H1 (cell line): ENCODE measurements around the gene TMEM170A. TPM values are rescaled to one million over a fixed set of nuclear protein-coding genes. Genes with fewer than 3 reads are reported as not detected.

ENCODE experiments used
- CTCF ChIA-PET: fragments of 300-600 bp; sonication (Branson Sonifier 250); formaldehyde crosslinking; loops from one replicate; lab custom pipeline; 2021; ENCODE audit not compliant: partially characterized antibody; lab: Charles Lee
- POLR2A ChIA-PET: fragments of 300-600 bp; sonication (Branson Sonifier 250); formaldehyde crosslinking; loops from one replicate; lab custom pipeline; 2021; ENCODE audit warnings: inconsistent platforms; ENCODE audit not compliant: partially characterized antibody; lab: Charles Lee
- DNase-seq, 2 experiments: peaks; one replicate each; pipeline versions ENCODE4 v3.0.0 to v3.0.0-alpha.2; 2010 to 2022; ENCODE audit warnings: low spot score in 2 of 2, low read depth in 1 of 2, mixed read lengths in 1 of 2
- FAIRE-seq: peaks from 2 replicates; lab custom pipeline; 2011; peaks lifted over from hg19 to GRCh38; lab: Jason Lieb, UNC
- H2AFZ ChIP-seq: 2 replicates; pipeline ENCODE4 v1.8.1; 2012; ENCODE audit warnings: low read length, inconsistent platforms
- H2AK5ac ChIP-seq: 2 replicates; pipeline ENCODE4 v1.6.1; 2013; ENCODE audit warnings: low read depth, low read length
- H2BK120ac ChIP-seq: replicated peaks from 2 replicates; pipeline ENCODE3; 2013; ENCODE audit warnings: low read depth, low read length, inconsistent platforms
- H2BK12ac ChIP-seq: 2 replicates; pipeline ENCODE4 v1.6.1; 2013; ENCODE audit warnings: low read depth, low read length
- H2BK15ac ChIP-seq: 2 replicates; pipeline ENCODE4 v1.6.1; 2013; ENCODE audit warnings: low read length
- H2BK20ac ChIP-seq: 2 replicates; pipeline ENCODE4 v1.6.1; 2013; ENCODE audit warnings: low read length
- H2BK5ac ChIP-seq: 2 replicates; pipeline ENCODE4 v1.6.1; 2013; ENCODE audit warnings: low read depth, low read length
- H3K14ac ChIP-seq: 2 replicates; pipeline ENCODE4 v1.6.1; 2013; ENCODE audit warnings: inconsistent platforms; ENCODE audit not compliant: insufficient read length
- H3K18ac ChIP-seq: 2 replicates; pipeline ENCODE4 v1.6.1; 2013; ENCODE audit warnings: low read length; ENCODE audit errors: extremely low read depth
- H3K23ac ChIP-seq: 2 replicates; pipeline ENCODE4 v1.6.1; 2013; ENCODE audit warnings: inconsistent platforms; ENCODE audit not compliant: insufficient read length
- H3K23me2 ChIP-seq: 2 replicates; pipeline ENCODE4 v1.6.1; 2013; ENCODE audit warnings: low read depth, low read length
- H3K27ac ChIP-seq: 2 replicates; pipeline ENCODE4 v1.6.1; 2011; ENCODE audit warnings: low read depth, low read length, inconsistent platforms
- H3K27me3 ChIP-seq, 4 experiments: replicated peaks in 1 of 4; 1 replicate in 1 of 4; 2 replicates in 3 of 4; pipeline versions ENCODE4 v1.6.1 to v1.8.1; 2011 to 2013; ENCODE audit warnings: low read length in 3 of 4, mild to moderate bottlenecking in 3 of 4, inconsistent platforms in 2 of 4, mixed read lengths in 2 of 4, moderate library complexity in 1 of 4; ENCODE audit not compliant: control insufficient read depth in 3 of 4, insufficient read depth in 3 of 4; ENCODE audit errors: extremely low read depth in 1 of 4
- H3K36me3 ChIP-seq, 4 experiments: 2 replicates each; pipeline versions ENCODE4 v1.6.1 to v1.8.1; 2011 to 2013; ENCODE audit warnings: mild to moderate bottlenecking in 4 of 4, low read length in 3 of 4, moderate library complexity in 2 of 4, control low read depth in 1 of 4, inconsistent platforms in 1 of 4; ENCODE audit not compliant: insufficient read depth in 4 of 4, control insufficient read depth in 2 of 4
- H3K4ac ChIP-seq: replicated peaks from 2 replicates; pipeline ENCODE3; 2013; ENCODE audit warnings: low read length, low read depth, mixed read lengths, inconsistent platforms; ENCODE audit not compliant: insufficient read length
- H3K4me1 ChIP-seq, 4 experiments: replicated peaks in 1 of 4; 1 replicate in 1 of 4; 2 replicates in 3 of 4; pipeline versions ENCODE4 v1.6.1 to v1.8.1; 2011 to 2013; ENCODE audit warnings: low read length in 3 of 4, inconsistent platforms in 2 of 4, mixed read lengths in 1 of 4; ENCODE audit not compliant: insufficient read depth in 4 of 4, control insufficient read depth in 3 of 4
- H3K4me2 ChIP-seq, 2 experiments: 2 replicates each; pipeline versions ENCODE4 v1.6.1 to v1.8.1; 2011 to 2013; ENCODE audit warnings: low read depth in 2 of 2, low read length in 2 of 2, control low read depth in 1 of 2, inconsistent platforms in 1 of 2, mild to moderate bottlenecking in 1 of 2; ENCODE audit not compliant: insufficient read depth in 1 of 2
- H3K4me3 ChIP-seq, 4 experiments: fragments of 200-600, 300-600 bp in 1 of 4; sonication (generic), shearing (Covaris generic), sonication (Bioruptor Twin) in 1 of 4; 2 replicates each; pipeline versions ENCODE4 v1.5.1 to v1.8.1; 2011 to 2016; ENCODE audit warnings: low read length in 4 of 4, low read depth in 3 of 4, control low read depth in 2 of 4, inconsistent platforms in 2 of 4, mild to moderate bottlenecking in 2 of 4, mixed read lengths in 1 of 4, moderate library complexity in 1 of 4; ENCODE audit not compliant: insufficient read depth in 2 of 4; ENCODE audit errors: extremely low read depth in 1 of 4
- H3K56ac ChIP-seq: replicated peaks from 2 replicates; pipeline ENCODE3; 2013; ENCODE audit warnings: low read depth, mild to moderate bottlenecking, mixed read lengths, low read length, inconsistent platforms; ENCODE audit not compliant: insufficient read length
- H3K79me1 ChIP-seq: 2 replicates; pipeline ENCODE4 v1.6.1; 2013; ENCODE audit warnings: low read depth, low read length, control low read depth
- H3K79me2 ChIP-seq, 2 experiments: 2 replicates each; pipeline versions ENCODE4 v1.6.1 to v1.8.1; 2012 to 2013; ENCODE audit warnings: low read length in 2 of 2, mild to moderate bottlenecking in 2 of 2, inconsistent platforms in 1 of 2; ENCODE audit not compliant: insufficient read depth in 2 of 2, control insufficient read depth in 1 of 2
- H3K9ac ChIP-seq, 4 experiments: replicated peaks in 1 of 4; 1 replicate in 1 of 4; 2 replicates in 3 of 4; pipeline versions ENCODE4 v1.6.1 to v1.8.1; 2011 to 2013; ENCODE audit warnings: low read depth in 3 of 4, low read length in 3 of 4, control low read depth in 2 of 4, mild to moderate bottlenecking in 2 of 4, moderate library complexity in 2 of 4, inconsistent platforms in 1 of 4; ENCODE audit errors: extremely low read depth in 1 of 4
- H3K9me3 ChIP-seq, 2 experiments: 2 replicates each; pipeline versions ENCODE4 v1.6.1 to v1.8.1; 2012 to 2013; ENCODE audit warnings: mild to moderate bottlenecking in 2 of 2, moderate library complexity in 2 of 2, control low read depth in 1 of 2, inconsistent platforms in 1 of 2, low read depth in 1 of 2, low read length in 1 of 2, mixed read lengths in 1 of 2; ENCODE audit not compliant: insufficient read depth in 2 of 2
- H4K20me1 ChIP-seq, 2 experiments: replicated peaks in 1 of 2; 2 replicates each; pipeline versions ENCODE3 to v1.8.1; 2011 to 2013; ENCODE audit warnings: inconsistent platforms in 2 of 2, low read length in 2 of 2, mild to moderate bottlenecking in 1 of 2; ENCODE audit not compliant: insufficient read depth in 2 of 2, control insufficient read depth in 1 of 2
- H4K5ac ChIP-seq: 2 replicates; pipeline ENCODE4 v1.6.1; 2013; ENCODE audit warnings: low read length, low read depth, mixed read lengths, inconsistent platforms; ENCODE audit not compliant: insufficient read length
- H4K8ac ChIP-seq: 2 replicates; pipeline ENCODE4 v1.8.0; 2013; ENCODE audit warnings: mild to moderate bottlenecking, moderate library complexity, low read length, inconsistent platforms; ENCODE audit not compliant: insufficient read depth; ENCODE audit errors: extremely low read depth
- H4K91ac ChIP-seq: replicated peaks from 2 replicates; pipeline ENCODE3; 2013; ENCODE audit warnings: low read length, mixed read lengths, inconsistent platforms; ENCODE audit not compliant: insufficient read length
- CREB1 ChIP-seq: IDR thresholded peaks from 2 replicates; pipeline ENCODE4 v1.6.1; 2012; ENCODE audit warnings: inconsistent platforms
- EZH2 ChIP-seq: fragments of 200-600 bp; sonication (generic); IDR thresholded peaks from 2 replicates; pipeline ENCODE4 v1.7.1; 2012; ENCODE audit warnings: low read depth, mild to moderate bottlenecking, moderate library complexity, low read length, inconsistent platforms; ENCODE audit not compliant: severe bottlenecking
- GTF2F1 ChIP-seq: IDR thresholded peaks from 2 replicates; pipeline ENCODE4 v1.6.1; 2012; ENCODE audit warnings: low read depth, low read length, improper control_type of control experiment, borderline replicate concordance
- HDAC6 ChIP-seq: IDR thresholded peaks from one replicate; pipeline ENCODE4 v1.7.1; 2012; ENCODE audit warnings: low read depth, mild to moderate bottlenecking, inconsistent platforms, low read length, moderate library complexity
- KDM4A ChIP-seq: IDR thresholded peaks from one replicate; pipeline ENCODE4 v1.7.1; 2012; ENCODE audit warnings: low read depth, mild to moderate bottlenecking, moderate library complexity, low read length, inconsistent platforms; ENCODE audit not compliant: severe bottlenecking
- MAFK ChIP-seq: IDR thresholded peaks from 2 replicates; pipeline ENCODE4 v1.6.1; 2012; ENCODE audit warnings: low read depth, mild to moderate bottlenecking, improper control_type of control experiment, low read length
- POLR2AphosphoS5 ChIP-seq: IDR thresholded peaks from 2 replicates; pipeline ENCODE4 v1.6.1; 2011; ENCODE audit warnings: low read depth, low read length
- POU5F1 ChIP-seq: IDR thresholded peaks from 2 replicates; pipeline ENCODE4 v1.6.1; 2011; ENCODE audit warnings: low read depth, mild to moderate bottlenecking, low read length, moderate library complexity
- SP1 ChIP-seq: IDR thresholded peaks from 2 replicates; pipeline ENCODE4 v1.6.1; 2011; ENCODE audit warnings: low read depth, low read length
- TAF7 ChIP-seq: optimal IDR thresholded peaks from 2 replicates; pipeline ENCODE3; 2011; ENCODE audit warnings: low read depth, mild to moderate bottlenecking, inconsistent platforms, low read length, moderate library complexity, borderline replicate concordance
- TBP ChIP-seq: IDR thresholded peaks from 2 replicates; pipeline ENCODE4 v1.6.1; 2011; ENCODE audit warnings: low read depth, low read length, improper control_type of control experiment
- whole genome bisulfite sequencing, 2 experiments: shearing (Covaris generic) in 1 of 2; methylation state at CpG; one replicate each; pipeline versions ENCODE4 v1.1.6 to v1.1.7; 2013 to 2015; ENCODE audit warnings: low lambda C conversion rate in 2 of 2, mixed read lengths in 2 of 2, inconsistent platforms in 1 of 2, low coverage in 1 of 2, missing lambda C conversion rate in 1 of 2; ENCODE audit not compliant: insufficient replicate concordance in 2 of 2, insufficient coverage in 1 of 2, insufficient read length in 1 of 2; ENCODE audit errors: extremely low coverage in 1 of 2, missing lambda C conversion rate in 1 of 2; 5-methylcytosine and 5-hydroxymethylcytosine counted together
- polyA plus RNA-seq, 7 experiments: library from polyadenylated mRNA; depleted of rRNA in 3 of 7; stranded (reverse) in 5 of 7; unstranded in 2 of 7; fragments of >200 nt in 5 of 7; fragments of 200-250 nt in 2 of 7; gene quantifications; 1 replicate in 5 of 7; 2 replicates in 1 of 7; 4 replicates in 1 of 7; pipeline versions ENCODE4 v1.2.1 to v1.2.3, GENCODE V29; 2011 to 2013; ENCODE audit warnings: missing spikeins in 2 of 7, mixed read lengths in 2 of 7
- total RNA-seq: library from RNA; stranded (reverse); fragmentation: NEBNext Ultra II Directional; extraction: Animal tissue kit (Norgen Biotek cat#: 25700); gene quantifications from 2 replicates; pipeline ENCODE4 v1.2.1, GENCODE V29; 2021
- TF ChIP-seq, protein P1 (sequence below): IDR thresholded peaks from 2 replicates; pipeline ENCODE4 v1.6.1; 2011; ENCODE audit warnings: low read depth, mild to moderate bottlenecking, low read length; ENCODE audit not compliant: insufficient read depth

Gene TMEM170A
- total and polyA plus RNA-seq, 2 of the 8 experiments (the other 6 are each of a cell fraction or from before 2014, with no cell fraction given) = 22.9 to 56.6 TPM

DNA sequence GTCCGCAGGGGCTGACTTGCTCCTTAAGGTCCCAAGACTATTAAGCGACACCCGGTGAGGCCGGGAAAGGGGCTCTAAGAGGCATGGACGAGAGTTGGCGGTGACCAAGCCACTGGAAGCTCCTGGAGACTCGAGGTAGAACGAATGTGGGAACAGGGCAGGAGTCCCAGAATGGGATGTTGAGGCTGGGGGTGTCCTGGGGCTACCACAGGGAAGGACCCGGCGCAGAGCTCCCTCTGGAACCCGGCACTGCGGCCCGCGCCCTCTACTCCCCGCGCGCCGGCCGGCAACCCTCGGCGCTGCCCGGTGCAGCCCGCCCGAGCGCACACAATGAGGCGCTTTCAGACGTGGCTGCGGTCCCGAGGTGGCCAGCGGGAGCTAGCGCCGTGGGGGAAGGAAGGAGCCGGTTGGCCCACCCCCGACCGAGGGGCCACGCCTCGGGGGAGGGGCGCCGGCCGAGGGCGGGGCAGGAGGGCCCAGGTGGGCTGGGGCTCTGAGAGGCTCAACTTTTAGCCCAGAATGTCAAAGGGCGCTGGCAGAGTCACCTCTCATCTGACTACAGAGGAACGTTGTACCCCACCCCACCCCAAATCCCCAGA, 30.7 kb upstream of the TMEM170A start, which contains the start of gene CHST6:
TSS of gene CHST6 (minus strand) at position 366 of the 599 bp plus-strand sequence. CDS start 15,613 bp downstream, outside the sequence.
- no peak within 1 kb of the TSS for H2BK20ac ChIP-seq
- CTCF ChIA-PET = interaction anchor here (0.8 to 5.6 kb wide), 10 partner anchors 8 to 74 kb away, joined by 3 to 56 read pairs (median 4); partner anchors contain the start of gene TMEM170A
- H3K14ac ChIP-seq = no peak within 1 kb of the TSS
- H4K8ac ChIP-seq = peak within 1 kb of the TSS; percentile 90
- WGBS, 2 experiments = 2% methylated on average over 40 of the region's 43 CpGs; no CpG with 5 or more reads in 1 of the 2 experiments
- H3K36me3 ChIP-seq = no peaks in the 10 kb centered on the region
- H2BK5ac ChIP-seq = no peak within 1 kb of the TSS
- H3K4ac ChIP-seq = peak within 1 kb of the TSS; percentile 91
- POLR2A ChIA-PET = interaction anchor here (0.6 to 3.8 kb wide), 27 partner anchors 8 to 1219 kb away, joined by 3 to 73 read pairs (median 4); partner anchors contain the start of genes CFDP1, TMEM170A and TMEM231
- peaks cover 3% of the 10 kb centered on the region; the same call in 1 of the 2 replicates for H3K79me1 ChIP-seq
- H2BK15ac ChIP-seq = no peak within 1 kb of the TSS
- no peak within 1 kb of the TSS for H2AK5ac ChIP-seq
- H3K27me3 ChIP-seq = 0 out of 7 replicates have a peak, but pooled peaks cover 0 to 2% (median 0%) of the 10 kb centered on the region in 4 experiments
- FAIRE-seq (no peak), DNase-seq (peak in 1 of 2 experiments; percentile 91)
- H2BK12ac ChIP-seq = peak within 1 kb of the TSS; percentile 84
- no peaks in the 10 kb centered on the region for H3K9me3 ChIP-seq
- peak within 1 kb of the TSS; percentile 72 to 84 for H3K4me2 ChIP-seq
- H3K79me2 ChIP-seq = peaks cover 0 to 3% of the 10 kb centered on the region in 2 experiments; a peak in 1 of 4 replicates
- H3K4me1 ChIP-seq = peaks cover 0 to 6% (median under 1%) of the 10 kb centered on the region in 4 experiments; a peak in 3 of 7 replicates
- H3K4me3 ChIP-seq = peak within 1 kb of the TSS; percentile 66 to 87 (median 78)
- H4K20me1 ChIP-seq = peaks cover 0 to 5% of the 10 kb centered on the region in 2 experiments
- H3K18ac ChIP-seq = peak within 1 kb of the TSS; percentile 88
- no peak within 1 kb of the TSS for H3K23ac ChIP-seq
- H3K27ac ChIP-seq = peak within 1 kb of the TSS; percentile 25; the same call in 1 of the 2 replicates
- H3K56ac ChIP-seq = peak within 1 kb of the TSS; percentile 26
- H4K91ac ChIP-seq = peak within 1 kb of the TSS; percentile 56
- peak within 1 kb of the TSS; percentile 35 for H4K5ac ChIP-seq
- no peak within 1 kb of the TSS for H2BK120ac ChIP-seq
- peaks cover 6% of the 10 kb centered on the region; the same call in 1 of the 2 replicates for H3K23me2 ChIP-seq
- H2AFZ ChIP-seq = peak within 1 kb of the TSS; percentile 55
- peak within 1 kb of the TSS; percentile 70 to 80 (median 72) for H3K9ac ChIP-seq
- TF ChIP-seq EZH2 = no peak
- peak; percentile 82 for TF ChIP-seq TAF7
- TF ChIP-seq SP1 = no peak
- 0 out of 2 replicates have a peak, but pooled peaks have one; percentile 14 for TF ChIP-seq CREB1
- no peak for TF ChIP-seq GTF2F1
- TF ChIP-seq TBP = peak; percentile 67; the same call in 1 of the 2 replicates
- TF ChIP-seq HDAC6 = no peak
- peak; percentile 80; the same call in 1 of the 2 replicates for TF ChIP-seq POLR2AphosphoS5
- TF ChIP-seq POU5F1 = no peak
- TF ChIP-seq, protein P1, sequence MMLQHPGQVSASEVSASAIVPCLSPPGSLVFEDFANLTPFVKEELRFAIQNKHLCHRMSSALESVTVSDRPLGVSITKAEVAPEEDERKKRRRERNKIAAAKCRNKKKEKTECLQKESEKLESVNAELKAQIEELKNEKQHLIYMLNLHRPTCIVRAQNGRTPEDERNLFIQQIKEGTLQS = no peak
- TF ChIP-seq KDM4A = peak; percentile 75
- TF ChIP-seq MAFK = no peak
